Liver (tissue), 9 donors: ENCODE measurements around the gene CFAP251. TPM values are rescaled to one million over a fixed set of nuclear protein-coding genes. Genes with fewer than 3 reads are reported as not detected.
"Not testable (repeated sequence)": the region's sequence is repeated elsewhere in the genome, so short reads cannot be mapped to it uniquely, and the experiment has no call there.

Source experiments
- DNase-seq: peaks from one replicate; pipeline ENCODE4 v3.0.0-alpha.2; 2017; ENCODE audit warnings: low spot score
- H3K27ac ChIP-seq, 2 donors: one replicate each; pipeline ENCODE4 v1.7.0; 2013; ENCODE audit warnings: inconsistent platforms in 2 of 2, low read length in 2 of 2, control low read depth in 1 of 2, low read depth in 1 of 2, mild to moderate bottlenecking in 1 of 2
- H3K27me3 ChIP-seq, 4 donors: one replicate each; pipeline versions ENCODE4 v1.6.1 to v1.7.0; 2013; ENCODE audit warnings: low read length in 3 of 4, inconsistent platforms in 1 of 4, mild to moderate bottlenecking in 1 of 4, moderate library complexity in 1 of 4; ENCODE audit not compliant: control insufficient read depth in 4 of 4, insufficient read depth in 4 of 4
- H3K36me3 ChIP-seq, 4 donors: one replicate each; pipeline versions ENCODE4 v1.6.1 to v1.7.0; 2013; ENCODE audit warnings: low read length in 3 of 4, mild to moderate bottlenecking in 3 of 4, low read depth in 1 of 4, moderate library complexity in 1 of 4; ENCODE audit not compliant: control insufficient read depth in 4 of 4, insufficient read depth in 3 of 4
- H3K4me1 ChIP-seq, 4 donors: one replicate each; pipeline versions ENCODE4 v1.6.1 to v1.7.0; 2013; ENCODE audit warnings: low read length in 3 of 4, mild to moderate bottlenecking in 3 of 4, moderate library complexity in 1 of 4; ENCODE audit not compliant: control insufficient read depth in 4 of 4, insufficient read depth in 4 of 4
- H3K4me3 ChIP-seq, 3 donors: one replicate each; pipeline versions ENCODE4 v1.6.1 to v1.7.0; 2013; ENCODE audit warnings: low read length in 3 of 3, control low read depth in 1 of 3, low read depth in 1 of 3, mild to moderate bottlenecking in 1 of 3
- H3K9ac ChIP-seq, 2 donors: one replicate each; pipeline ENCODE4 v1.7.0; 2013; ENCODE audit warnings: low read length in 2 of 2, mild to moderate bottlenecking in 2 of 2, moderate library complexity in 2 of 2, control low read depth in 1 of 2, low read depth in 1 of 2
- H3K9me3 ChIP-seq, 4 donors: one replicate each; pipeline versions ENCODE4 v1.6.1 to v1.7.0; 2013; ENCODE audit warnings: low read length in 3 of 4; ENCODE audit not compliant: control insufficient read depth in 4 of 4
- ATF3 ChIP-seq: IDR thresholded peaks from 2 replicates; pipeline ENCODE4 v1.6.1; 2016; ENCODE audit warnings: antibody characterized with exemption
- CTCF ChIP-seq: fragments of 150-350 bp; IDR thresholded peaks from 2 replicates; pipeline ENCODE4 v1.5.1; 2017; ENCODE audit warnings: improper control_type of control experiment, low read depth, low read length; ENCODE audit not compliant: missing input control
- EGR1 ChIP-seq, 2 donors: IDR thresholded peaks; 2 replicates each; pipeline ENCODE4 v1.6.1; 2016 to 2018; ENCODE audit warnings: antibody characterized with exemption in 2 of 2, low read depth in 2 of 2
- FOXA2 ChIP-seq: IDR thresholded peaks from 2 replicates; pipeline ENCODE4 v1.6.1; 2016; ENCODE audit warnings: antibody characterized with exemption
- GABPA ChIP-seq, 2 donors: IDR thresholded peaks in 1 of 2; conservative IDR thresholded peaks in 1 of 2; 2 replicates each; pipeline ENCODE4 v1.6.1; 2016; ENCODE audit warnings: antibody characterized with exemption in 2 of 2, mild to moderate bottlenecking in 1 of 2, moderate library complexity in 1 of 2
- HNF4A ChIP-seq, 2 donors: conservative IDR thresholded peaks; 2 replicates each; pipeline ENCODE4 v1.6.1; 2016; ENCODE audit warnings: antibody characterized with exemption in 2 of 2, mild to moderate bottlenecking in 2 of 2
- HNF4G ChIP-seq: IDR thresholded peaks from 2 replicates; pipeline ENCODE4 v1.6.1; 2016; ENCODE audit warnings: antibody characterized with exemption
- JUND ChIP-seq, 2 donors: IDR thresholded peaks; 2 replicates each; pipeline ENCODE4 v1.6.1; 2016; ENCODE audit warnings: antibody characterized with exemption in 2 of 2
- NR2F2 ChIP-seq: IDR thresholded peaks from 2 replicates; pipeline ENCODE4 v1.6.1; 2016; ENCODE audit warnings: antibody characterized with exemption
- RAD21 ChIP-seq, 2 donors: IDR thresholded peaks; 2 replicates each; pipeline ENCODE4 v1.6.1; 2016; ENCODE audit warnings: antibody characterized with exemption in 2 of 2, mild to moderate bottlenecking in 2 of 2
- REST ChIP-seq: IDR thresholded peaks from 2 replicates; pipeline ENCODE4 v1.6.1; 2016; ENCODE audit warnings: antibody characterized with exemption, mild to moderate bottlenecking
- SP1 ChIP-seq: IDR thresholded peaks from 2 replicates; pipeline ENCODE4 v1.6.1; 2018; ENCODE audit warnings: antibody characterized with exemption, mild to moderate bottlenecking
- YY1 ChIP-seq: IDR thresholded peaks from 2 replicates; pipeline ENCODE4 v1.6.1; 2016; ENCODE audit warnings: antibody characterized with exemption, mild to moderate bottlenecking
- ZBTB33 ChIP-seq: IDR thresholded peaks from 2 replicates; pipeline ENCODE4 v1.6.1; 2016; ENCODE audit warnings: antibody characterized with exemption
- WGBS: extraction: QIAGEN DNeasy Blood & Tissue Kit; methylation state at CpG from one replicate; pipeline ENCODE4 v1.1.7; 2013; 5-methylcytosine and 5-hydroxymethylcytosine counted together
- polyA plus RNA-seq, 2 donors: library from polyadenylated mRNA; stranded (reverse) in 1 of 2; unstranded in 1 of 2; fragments of 200-250 nt in 1 of 2; fragments of >200 nt in 1 of 2; fragmentation: Nextera tagmentation in 1 of 2; extraction: Ambion mirVana in 1 of 2; gene quantifications; one replicate each; pipeline versions ENCODE4 v1.2.1 to v1.2.3, GENCODE V29; 2013 to 2015
- total RNA-seq, 2 donors: library from RNA; depleted of rRNA; stranded (reverse); fragments of >200 nt; gene quantifications; one replicate each; pipeline ENCODE4 v1.2.3, GENCODE V29; 2014
- TF ChIP-seq, protein P1 (sequence below): IDR thresholded peaks from 2 replicates; pipeline ENCODE4 v1.6.1; 2016; ENCODE audit warnings: antibody characterized with exemption
- donor health status: healthy.
- donor health status: healthy.
- donor health status: healthy.
- donor health status: healthy.
- donor health status: healthy.

CFAP251 gene
- total and polyA plus RNA-seq, 4 donors: 1.6 to 4.0 (median 2.0) TPM

DNA sequence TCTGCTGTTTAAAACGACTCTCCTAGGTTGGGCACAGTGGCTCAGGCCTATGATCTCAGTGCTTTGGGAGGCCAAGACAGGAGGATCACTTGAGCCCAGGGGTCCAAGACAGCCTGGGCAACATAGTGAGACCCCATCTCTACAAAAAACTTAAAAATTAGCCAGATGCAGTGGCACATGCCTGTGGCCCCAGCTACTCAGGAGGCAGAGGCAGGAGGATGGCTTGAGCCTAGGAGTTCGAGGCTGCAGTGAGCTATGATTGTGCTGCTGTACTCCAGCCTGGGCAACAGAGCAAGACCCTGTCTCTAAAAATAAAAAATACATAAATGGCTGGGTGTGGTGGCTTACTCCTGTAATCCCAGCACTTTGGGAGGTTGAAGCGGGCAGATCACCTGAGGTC is 123.1 kb downstream of the CFAP251 start:
- H3K27me3 ChIP-seq, DNase-seq, H3K9ac ChIP-seq, H3K4me3 ChIP-seq, H3K27ac ChIP-seq, H3K36me3 ChIP-seq, H3K9me3 ChIP-seq: not testable (repeated sequence)
- H3K4me1 ChIP-seq: peaks cover 4 to 18% (median 8%) of the 10 kb centered on the region in 4 donors
- WGBS: 96% methylated on average over 3 of the region's 3 CpGs

DNA sequence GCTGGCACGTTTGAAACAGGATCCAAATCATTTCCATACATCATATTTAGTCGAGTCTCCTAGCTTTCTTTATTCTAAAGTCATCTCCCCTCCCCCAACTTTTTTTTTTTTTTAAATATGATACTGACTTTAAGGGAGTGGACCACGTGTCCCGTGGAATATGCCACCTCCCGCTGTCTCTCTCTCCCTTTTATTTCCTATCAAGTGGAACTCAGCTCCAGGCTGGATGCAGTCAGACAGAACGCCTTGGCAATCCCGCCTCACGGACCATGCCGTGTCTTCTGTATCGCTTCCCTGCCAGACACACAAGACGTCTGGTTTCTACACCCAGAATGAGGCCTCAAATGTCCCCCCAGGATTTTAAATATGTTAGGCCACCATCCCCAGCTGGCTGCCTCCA is 124.5 kb downstream of the CFAP251 start:
- no peak for DNase-seq
- 92% methylated on average over 11 of the region's 11 CpGs for WGBS
- no peaks in the 10 kb centered on the region for H3K27me3 ChIP-seq
- peaks cover 2 to 11% (median 5%) of the 10 kb centered on the region in 4 donors for H3K36me3 ChIP-seq
- no peak overlapping the region for H3K27ac ChIP-seq
- H3K4me1 ChIP-seq: peaks cover 4 to 18% (median 8%) of the 10 kb centered on the region in 4 donors
- H3K4me3 ChIP-seq: no peak overlapping the region
- H3K9ac ChIP-seq: no peak overlapping the region
- TF ChIP-seq YY1: no peak
- TF ChIP-seq JUND (IDR thresholded peaks at IDR 0.05): no peak
- TF ChIP-seq GABPA (IDR thresholded peaks at IDR 0.05 in 1 of 2, conservative IDR thresholded peaks at IDR 0.05 in 1 of 2): no peak
- no peak for TF ChIP-seq ZBTB33
- TF ChIP-seq, protein P1, sequence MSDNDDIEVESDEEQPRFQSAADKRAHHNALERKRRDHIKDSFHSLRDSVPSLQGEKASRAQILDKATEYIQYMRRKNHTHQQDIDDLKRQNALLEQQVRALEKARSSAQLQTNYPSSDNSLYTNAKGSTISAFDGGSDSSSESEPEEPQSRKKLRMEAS: no peak
- TF ChIP-seq HNF4G: no peak
- no peak for TF ChIP-seq HNF4A (conservative IDR thresholded peaks at IDR 0.05)
- TF ChIP-seq REST: no peak
- TF ChIP-seq RAD21 (IDR thresholded peaks at IDR 0.05): no peak
- no peak for TF ChIP-seq NR2F2
- no peak for TF ChIP-seq FOXA2
- TF ChIP-seq EGR1 (IDR thresholded peaks at IDR 0.05; ENCODE audit: low read depth in 2 of 2): no peak
- no peak for TF ChIP-seq CTCF
- TF ChIP-seq SP1: no peak
- no peak for TF ChIP-seq ATF3
- no peaks in the 10 kb centered on the region for H3K9me3 ChIP-seq
